ENCODE results near the gene RPP40. TPM values are rescaled to one million over a fixed set of nuclear protein-coding genes. Genes with fewer than 3 reads are reported as not detected.

The RPP40 gene
- polyA plus RNA-seq, 2 of the 4 experiments (the other 2 are of a cell fraction), result 17.8 to 33.9 TPM

GRCh38 chr6:5028921-5029320 lies 25.1 kb upstream of the RPP40 start:
- CTCF ChIA-PET, result interaction anchor here (0.6 to 0.8 kb wide), 2 partner anchors 14 to 42 kb away, joined by 3 read pairs; no protein-coding TSS in a partner anchor
- DNase-seq (ENCODE audit: low read depth in 1 of 2, low spot score in 1 of 2) (no peak), FAIRE-seq (no peak), ATAC-seq (no peak)
- POLR2A ChIA-PET, result no interaction called here
- Histone ChIP-seq H3K4me3 (no peak overlapping the region), H3K4me2 (no peak overlapping the region), H3K9me3 (no peaks in the 10 kb centered on the region), H3K27ac (no peak overlapping the region), H3K4me1 (peaks cover 6% of the 10 kb centered on the region; the same call in 1 of the 3 replicates)
- TF ChIP-seq NPAS2 (CRISPR knock-in tag; IDR thresholded peaks at IDR 0.05; ENCODE audit: borderline replicate concordance) (no peak), CBX8 (IDR thresholded peaks at IDR 0.05) (no peak), TFCP2L1 (CRISPR knock-in tag; IDR thresholded peaks at IDR 0.05) (no peak), ATOH8 (CRISPR knock-in tag; IDR thresholded peaks at IDR 0.05; ENCODE audit: low read depth) (no peak), CEBPB (IDR thresholded peaks at IDR 0.05) (no peak), PBX3 (IDR thresholded peaks at IDR 0.05) (no peak)
- TF ChIP-seq, protein P1, sequence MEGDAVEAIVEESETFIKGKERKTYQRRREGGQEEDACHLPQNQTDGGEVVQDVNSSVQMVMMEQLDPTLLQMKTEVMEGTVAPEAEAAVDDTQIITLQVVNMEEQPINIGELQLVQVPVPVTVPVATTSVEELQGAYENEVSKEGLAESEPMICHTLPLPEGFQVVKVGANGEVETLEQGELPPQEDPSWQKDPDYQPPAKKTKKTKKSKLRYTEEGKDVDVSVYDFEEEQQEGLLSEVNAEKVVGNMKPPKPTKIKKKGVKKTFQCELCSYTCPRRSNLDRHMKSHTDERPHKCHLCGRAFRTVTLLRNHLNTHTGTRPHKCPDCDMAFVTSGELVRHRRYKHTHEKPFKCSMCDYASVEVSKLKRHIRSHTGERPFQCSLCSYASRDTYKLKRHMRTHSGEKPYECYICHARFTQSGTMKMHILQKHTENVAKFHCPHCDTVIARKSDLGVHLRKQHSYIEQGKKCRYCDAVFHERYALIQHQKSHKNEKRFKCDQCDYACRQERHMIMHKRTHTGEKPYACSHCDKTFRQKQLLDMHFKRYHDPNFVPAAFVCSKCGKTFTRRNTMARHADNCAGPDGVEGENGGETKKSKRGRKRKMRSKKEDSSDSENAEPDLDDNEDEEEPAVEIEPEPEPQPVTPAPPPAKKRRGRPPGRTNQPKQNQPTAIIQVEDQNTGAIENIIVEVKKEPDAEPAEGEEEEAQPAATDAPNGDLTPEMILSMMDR (IDR thresholded peaks at IDR 0.05), result no peak
- WGBS (ENCODE audit: missing lambda C conversion rate), result 82% methylated on average over 5 of the region's 5 CpGs

GRCh38 chr6:5028301-5028700 lies 24.5 kb upstream of the RPP40 start:
- H3K4me3 ChIP-seq, result no peak overlapping the region
- H3K4me2 ChIP-seq, result no peak overlapping the region
- H3K9me3 ChIP-seq, result no peaks in the 10 kb centered on the region
- DNase-seq (ENCODE audit: low read depth in 1 of 2, low spot score in 1 of 2) (no peak), ATAC-seq (no peak), FAIRE-seq (no peak)
- CTCF ChIA-PET, result interaction anchor here (0.6 kb wide), 1 partner anchor 245 kb away, joined by 3 read pairs; no protein-coding TSS in a partner anchor
- H3K27ac ChIP-seq, result no peak overlapping the region
- TF ChIP-seq CEBPB (IDR thresholded peaks at IDR 0.05), result no peak
- POLR2A ChIA-PET, result no interaction called here
- WGBS (ENCODE audit: missing lambda C conversion rate), result 99% methylated on average over 4 of the region's 7 CpGs
- peaks cover 6% of the 10 kb centered on the region; the same call in 1 of the 3 replicates for H3K4me1 ChIP-seq

DNA sequence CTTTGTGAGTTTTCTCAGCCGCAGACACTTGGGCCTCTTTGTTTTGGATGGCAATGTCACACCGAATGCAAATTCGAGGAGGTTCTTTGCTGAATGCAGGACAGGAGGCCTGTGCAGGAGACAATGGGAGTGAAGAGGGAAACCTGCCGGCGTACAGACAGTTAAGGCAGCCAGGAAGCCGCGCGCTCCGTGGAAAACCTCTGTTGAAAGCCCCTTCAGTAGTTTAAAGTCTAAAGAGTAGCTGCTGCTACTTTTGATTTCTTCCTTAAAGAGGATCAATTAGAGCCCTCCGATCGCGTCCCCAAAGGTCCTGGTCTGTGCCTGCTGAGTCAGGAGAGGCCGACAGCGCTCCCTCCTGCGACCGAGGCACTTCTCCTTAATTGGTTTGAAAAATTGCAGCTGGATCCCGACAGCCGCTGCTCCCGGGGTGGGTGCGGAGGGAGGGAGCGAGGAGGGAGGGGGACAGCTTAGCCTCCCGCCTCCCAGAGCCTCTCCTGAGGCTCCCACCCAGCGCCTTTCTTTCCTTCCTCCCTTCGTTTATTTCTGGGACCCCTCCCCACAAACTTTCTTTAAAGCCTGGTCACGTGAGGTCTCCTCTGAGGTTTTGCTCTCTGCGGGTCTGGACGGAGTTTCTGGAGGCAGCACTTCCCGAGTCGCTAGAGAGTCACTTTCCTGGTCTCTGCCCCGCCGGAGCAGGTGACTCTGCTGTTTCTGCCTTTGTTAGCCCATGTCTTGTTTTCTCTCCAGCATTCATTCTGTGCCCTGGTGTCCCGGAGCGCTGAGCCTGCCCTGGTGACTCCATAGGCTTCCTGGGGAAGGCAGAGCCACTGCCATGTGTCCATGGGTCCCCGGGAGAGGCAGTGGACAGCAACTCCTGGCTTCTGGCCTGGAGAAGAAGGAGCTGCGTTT lies 22.3 kb upstream of the RPP40 start:
- ChIA-PET CTCF (interaction anchor here (0.6 kb wide), 1 partner anchor 258 kb away, joined by 3 read pairs; no protein-coding TSS in a partner anchor), POLR2A (no interaction called here)
- Histone ChIP-seq H3K9me3 (no peaks in the 10 kb centered on the region), H3K4me1 (no peaks in the 10 kb centered on the region), H3K4me3 (no peak overlapping the region), H3K4me2 (no peak overlapping the region), H3K27ac (no peak overlapping the region)
- DNase-seq (ENCODE audit: low read depth in 1 of 2, low spot score in 1 of 2) (no peak), FAIRE-seq (no peak), ATAC-seq (no peak)
- TF ChIP-seq CBX2 (IDR thresholded peaks at IDR 0.05; ENCODE audit: borderline replicate concordance, low read depth) (no peak), EP300 (IDR thresholded peaks at IDR 0.05) (no peak), MYC (IDR thresholded peaks at IDR 0.05; ENCODE audit: borderline replicate concordance, low read length) (no peak), CHD4 (IDR thresholded peaks at IDR 0.05; ENCODE audit: borderline replicate concordance) (no peak), FOXS1 (CRISPR knock-in tag; IDR thresholded peaks at IDR 0.05) (no peak), JUN (IDR thresholded peaks at IDR 0.05) (no peak), RAD21 (conservative IDR thresholded peaks at IDR 0.05 in 1 of 2, IDR thresholded peaks at IDR 0.05 in 1 of 2) (no peak), HEYL (CRISPR knock-in tag; IDR thresholded peaks at IDR 0.05) (no peak)
- WGBS (ENCODE audit: missing lambda C conversion rate), result 88% methylated on average over 31 of the region's 35 CpGs
